ENCODE measurements around the gene RASGRF1.

RASGRF1 gene

DNA sequence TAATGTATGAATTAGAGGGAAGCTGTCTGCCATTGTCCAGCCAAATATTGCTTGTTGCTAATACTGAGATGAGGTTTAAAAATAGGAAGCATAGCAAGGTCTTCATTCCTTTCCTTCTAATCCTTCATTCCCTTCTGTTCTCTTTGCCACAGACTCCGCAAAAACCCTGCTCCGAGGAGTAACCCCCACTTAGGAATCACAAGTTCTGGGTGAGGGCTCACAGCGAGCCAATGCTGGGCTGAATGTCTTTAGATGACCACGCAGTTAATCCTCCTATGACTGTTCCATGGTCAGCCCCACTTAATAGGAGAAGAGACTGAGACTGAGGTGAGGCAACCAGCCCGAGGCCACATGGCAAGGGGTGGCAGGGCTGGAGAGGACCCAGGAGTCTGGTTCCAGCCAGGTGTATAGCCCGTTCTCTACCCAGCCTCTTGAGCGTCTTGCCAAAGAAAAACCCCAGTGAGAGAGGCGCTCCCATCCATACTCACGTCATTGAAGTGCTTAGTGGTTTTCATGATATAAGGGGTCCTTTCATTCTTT is 100.8 kb downstream of the RASGRF1 start:
- no peak for DNase-seq (ENCODE audit: low read depth, low spot score)

DNA sequence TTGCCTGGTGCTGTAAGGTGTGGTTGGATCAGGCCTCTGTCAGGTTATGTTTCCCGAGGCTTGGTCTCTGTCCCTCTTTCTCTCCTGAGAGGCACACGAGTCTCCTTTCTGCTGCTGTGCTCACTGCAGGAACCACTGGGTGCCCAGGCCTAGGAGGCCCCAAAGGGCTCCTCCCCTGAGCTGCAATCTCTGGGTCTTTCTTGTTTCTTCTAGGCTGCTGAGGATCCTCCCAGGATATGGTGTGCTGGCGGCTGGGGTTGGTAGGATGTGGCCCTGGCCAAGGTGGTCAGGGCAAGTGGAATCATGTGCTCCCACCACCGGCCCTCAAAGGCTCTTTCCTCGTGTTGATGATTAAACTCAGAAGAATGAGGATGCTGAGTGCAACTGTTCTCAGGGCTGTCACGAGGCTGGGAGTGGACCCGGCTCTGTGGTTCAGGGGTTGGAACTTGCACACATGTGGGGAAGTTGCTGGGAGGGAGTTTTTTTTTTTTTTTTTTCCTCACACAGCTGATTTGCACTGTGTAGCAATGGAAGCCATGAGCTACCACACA is 102.1 kb downstream of the RASGRF1 start:
- DNase-seq (ENCODE audit: low read depth, low spot score): no peak

DNA sequence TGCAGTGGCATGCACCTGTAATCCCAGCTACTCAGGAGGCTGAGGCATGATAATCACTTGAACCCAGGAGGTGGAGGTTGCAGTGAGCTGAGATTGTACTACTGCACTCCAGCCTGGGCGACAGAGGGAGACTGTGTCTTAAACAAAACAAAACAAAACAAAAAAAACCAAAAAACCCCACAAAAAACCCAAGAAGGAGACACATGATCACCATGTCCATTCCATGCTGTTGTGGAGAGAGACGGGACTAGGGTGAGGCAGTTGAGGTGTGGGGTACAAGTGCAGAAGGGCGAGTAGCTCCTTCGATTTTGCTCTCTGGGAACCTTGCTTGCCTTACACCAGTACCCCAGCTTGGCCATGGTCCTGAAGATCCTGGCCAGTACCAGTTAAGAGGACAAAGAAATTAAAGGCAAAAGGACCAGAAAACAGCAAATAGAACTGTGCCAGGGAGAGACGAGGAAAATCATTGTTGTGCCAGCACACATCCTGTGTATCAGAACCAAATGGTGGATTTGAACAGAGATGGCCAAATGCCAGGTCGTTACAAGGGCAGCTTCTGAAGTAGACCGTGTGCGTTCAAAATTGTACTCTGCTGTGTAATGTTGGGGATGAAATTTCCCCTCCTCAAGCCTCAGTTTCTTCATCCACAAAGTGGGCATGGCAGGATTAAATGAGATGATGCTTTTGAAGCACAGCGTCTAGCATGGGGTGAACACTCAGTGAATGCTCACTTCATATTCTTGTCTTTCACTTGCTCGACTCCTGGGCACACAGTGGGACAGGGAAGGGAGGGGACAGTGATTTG is 102.8 kb downstream of the RASGRF1 start:
- no peak for DNase-seq (ENCODE audit: low read depth, low spot score)

GRCh38 chr15:78985859-78986475 is 104.6 kb downstream of the RASGRF1 start:
- no peak for DNase-seq (ENCODE audit: low read depth, low spot score)

DNA sequence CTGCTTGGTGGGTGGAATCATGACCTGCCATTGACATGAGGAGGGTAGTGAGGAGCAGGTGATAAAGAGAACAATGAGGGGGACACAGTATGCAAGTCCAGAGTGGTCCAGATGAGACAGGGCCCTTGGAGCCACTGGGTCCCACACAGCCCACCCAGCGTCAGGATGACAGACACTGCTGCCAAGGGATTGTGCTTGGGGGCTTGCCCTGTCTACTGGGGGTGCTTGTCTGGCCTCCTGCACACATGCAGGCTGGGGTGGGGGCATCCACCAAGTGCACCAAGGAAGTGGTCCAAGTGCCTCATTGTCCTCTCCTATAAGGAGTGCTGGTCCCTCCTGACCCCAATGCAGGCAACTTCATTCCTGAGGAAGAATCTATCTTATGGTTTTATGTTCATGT is 106.5 kb downstream of the RASGRF1 start:
- no peak for DNase-seq (ENCODE audit: low read depth, low spot score)

DNA sequence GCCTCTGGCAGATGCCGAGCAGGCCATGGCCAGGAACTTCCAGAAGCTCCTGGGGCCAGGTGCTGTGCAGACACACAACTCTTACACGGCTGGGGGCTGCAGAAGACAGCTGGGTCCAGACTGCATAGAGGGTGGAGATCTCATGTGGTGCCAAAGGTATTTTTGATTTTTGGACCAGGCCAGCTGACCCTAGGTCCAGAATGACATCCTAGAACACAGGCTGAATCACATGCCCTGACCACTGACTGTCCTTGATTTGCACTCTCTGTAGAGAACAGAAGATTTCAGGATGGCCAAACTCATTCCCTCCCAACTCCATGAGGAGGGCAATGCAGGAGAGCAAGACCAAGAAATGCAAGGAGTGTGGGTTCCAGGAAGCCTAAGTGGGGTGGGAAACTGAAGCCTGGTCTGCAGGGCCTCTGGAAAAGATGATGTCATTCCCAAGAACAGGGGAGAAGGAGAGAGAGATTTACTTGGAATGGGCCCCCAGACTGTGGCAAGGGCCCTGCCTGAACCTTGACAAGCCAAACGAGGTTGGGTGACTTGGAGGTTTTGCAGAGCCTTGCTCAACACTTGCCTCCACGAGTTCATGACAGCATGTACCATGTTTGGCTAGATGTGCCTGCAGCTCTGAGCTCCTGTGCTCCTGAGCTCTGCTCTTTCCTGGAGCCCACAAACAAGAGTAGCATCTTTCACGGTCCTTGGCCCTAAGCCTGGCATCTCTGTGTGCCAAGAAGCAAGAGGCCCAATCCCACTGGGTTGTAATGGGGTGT is 107.2 kb downstream of the RASGRF1 start:
- DNase-seq (ENCODE audit: low read depth, low spot score): no peak

DNA sequence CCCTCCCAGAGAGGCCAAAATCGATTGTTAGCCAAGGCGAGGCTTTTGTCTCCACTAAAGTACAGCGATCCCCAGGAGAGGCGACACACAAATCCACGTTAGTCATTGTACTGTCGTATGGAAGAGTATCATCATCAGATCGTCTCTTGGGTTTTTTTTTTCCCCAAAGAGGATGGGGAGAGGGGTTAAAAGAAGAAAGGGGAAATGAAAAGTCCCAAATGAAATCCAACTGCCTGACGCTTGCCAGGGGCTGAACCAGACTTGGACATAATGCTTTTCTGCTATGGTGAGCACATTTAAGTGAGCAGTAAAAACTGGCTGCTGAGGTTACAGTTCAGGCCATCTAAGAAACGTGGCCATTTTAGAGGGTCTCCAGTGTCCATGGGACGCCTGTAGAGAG is 107.8 kb downstream of the RASGRF1 start:
- DNase-seq (ENCODE audit: low read depth, low spot score): no peak

GRCh38 chr15:78981532-78982313 is 108.9 kb downstream of the RASGRF1 start:
- DNase-seq (ENCODE audit: low read depth, low spot score): no peak

GRCh38 chr15:78979456-78980320 is 110.9 kb downstream of the RASGRF1 start:
- no peak for DNase-seq (ENCODE audit: low read depth, low spot score)

DNA sequence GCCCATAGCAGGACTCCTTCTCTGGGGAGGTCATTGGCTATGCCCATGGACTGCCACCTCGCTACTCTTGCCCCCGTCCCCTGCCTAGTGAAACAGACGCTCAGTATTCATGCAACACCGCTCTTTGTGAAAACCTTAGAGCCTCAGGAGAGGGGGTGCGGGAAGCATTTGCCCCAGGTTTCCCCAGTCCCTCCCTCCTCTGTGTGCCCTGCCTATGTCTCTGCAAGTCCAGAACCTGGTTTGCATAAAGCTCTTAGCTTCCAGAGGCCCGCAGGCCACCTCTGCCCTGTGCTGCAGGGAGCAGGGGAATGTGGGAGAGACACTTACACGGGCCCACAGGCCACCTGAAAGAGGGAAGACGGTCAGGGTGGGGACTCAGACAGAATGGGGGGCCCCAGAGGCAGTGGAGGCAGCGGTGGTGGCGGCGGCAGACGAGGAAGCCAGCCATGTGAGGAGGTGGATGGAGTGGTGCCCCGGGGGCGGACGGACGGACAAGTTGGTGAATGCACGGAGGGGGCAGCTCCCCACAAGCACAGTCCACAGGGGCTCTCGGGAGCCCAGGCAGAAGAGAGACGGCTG is 111.9 kb downstream of the RASGRF1 start:
- DNase-seq (ENCODE audit: low read depth, low spot score): no peak

GRCh38 chr15:78977591-78978347 is 112.8 kb downstream of the RASGRF1 start:
- DNase-seq (ENCODE audit: low read depth, low spot score): no peak

GRCh38 chr15:78977091-78977571 is 113.4 kb downstream of the RASGRF1 start:
- no peak for DNase-seq (ENCODE audit: low read depth, low spot score)

DNA sequence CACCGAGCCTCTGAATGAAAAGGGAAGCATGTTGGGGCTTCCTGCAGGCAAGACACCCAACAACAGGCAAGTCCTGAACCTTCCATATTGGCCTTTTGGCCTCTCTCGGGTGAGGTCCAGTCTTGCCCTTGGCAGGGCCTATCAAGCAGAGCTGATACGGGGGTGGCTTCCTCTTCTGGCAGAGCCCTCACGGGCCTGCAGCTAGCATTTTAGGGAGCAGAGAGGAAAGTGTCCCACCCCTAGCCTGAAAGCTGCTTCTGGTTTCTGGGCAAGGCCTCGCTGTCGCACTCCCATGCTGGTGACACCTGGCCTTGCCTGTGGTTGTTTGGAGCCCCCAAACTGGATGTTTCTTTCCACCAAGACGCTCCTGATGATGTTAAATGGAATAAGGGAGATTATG is 113.9 kb downstream of the RASGRF1 start:
- no peak for DNase-seq (ENCODE audit: low read depth, low spot score)

DNA sequence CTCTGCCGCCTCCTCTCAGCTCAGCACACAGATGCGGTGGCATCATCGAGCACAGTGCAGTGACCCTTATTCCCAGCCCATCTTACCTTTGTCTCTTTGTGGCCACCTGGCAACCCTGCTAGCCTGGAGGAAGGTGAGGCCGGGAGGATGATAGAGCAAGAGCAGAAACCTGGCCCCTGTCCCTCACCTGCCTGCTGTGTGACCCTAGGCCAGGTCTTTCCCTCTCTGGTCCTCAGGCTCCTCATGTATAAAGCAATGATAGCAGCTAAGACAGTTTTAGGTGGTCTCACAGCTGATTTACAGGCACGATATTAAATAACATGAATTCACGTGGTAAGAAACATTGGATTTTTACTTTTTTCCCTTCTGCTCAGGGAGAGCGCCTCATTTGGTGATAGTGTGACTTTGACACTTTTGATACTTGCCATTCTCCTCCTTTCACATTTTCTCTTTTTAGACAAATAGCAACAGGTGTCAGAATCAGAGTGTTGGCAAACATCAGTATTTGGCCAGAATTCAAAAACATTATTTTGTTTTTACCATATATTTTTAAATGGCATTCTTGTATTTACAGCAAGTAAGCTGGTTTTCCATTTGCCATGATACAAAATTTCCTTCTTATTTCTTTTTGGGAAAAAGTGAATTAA is 116.2 kb downstream of the RASGRF1 start:
- no peak for DNase-seq (ENCODE audit: low read depth, low spot score)

GRCh38 chr15:78969687-78970349 is 120.8 kb downstream of the RASGRF1 start:
- DNase-seq (ENCODE audit: low read depth, low spot score): no peak

GRCh38 chr15:78968539-78969271 is 121.9 kb downstream of the RASGRF1 start:
- DNase-seq (ENCODE audit: low read depth, low spot score): no peak

DNA sequence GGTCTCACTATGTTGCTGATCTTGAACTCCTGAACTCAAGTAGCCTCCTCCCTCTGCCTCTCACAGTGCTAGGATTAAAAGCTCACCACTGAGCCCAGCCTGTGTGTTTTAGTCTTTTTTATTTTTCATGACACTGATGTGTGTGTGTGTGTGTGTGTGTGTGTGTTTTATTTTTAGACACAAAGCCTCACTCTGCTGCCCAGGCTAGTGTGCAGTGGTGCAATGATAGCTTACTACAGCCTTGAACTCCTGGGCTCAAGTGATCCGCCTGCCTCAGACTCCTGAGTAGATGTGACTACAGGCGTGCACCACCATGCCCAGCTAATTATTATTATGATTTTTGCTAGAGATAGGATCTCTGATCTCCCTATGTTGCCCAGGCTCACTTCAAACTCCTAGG is 122.5 kb downstream of the RASGRF1 start:
- no peak for DNase-seq (ENCODE audit: low read depth, low spot score)

Measured in activated naive CD8-positive, alpha-beta T cell treated with anti-CD3 and anti-CD28 coated beads, Interleukin-2, amount 50 U/mL, for 16 hours (primary cell).